ENCODE results near the gene ZNF563. TPM values are rescaled to one million over a fixed set of nuclear protein-coding genes. Genes with fewer than 3 reads are reported as not detected.
A peak's percentile ranks its signal among the peaks of the same experiment; 100 is the strongest.

ZNF563 gene
- total and polyA plus RNA-seq, 10 donors, result 1.6 to 9.6 (median 4.0) TPM

DNA sequence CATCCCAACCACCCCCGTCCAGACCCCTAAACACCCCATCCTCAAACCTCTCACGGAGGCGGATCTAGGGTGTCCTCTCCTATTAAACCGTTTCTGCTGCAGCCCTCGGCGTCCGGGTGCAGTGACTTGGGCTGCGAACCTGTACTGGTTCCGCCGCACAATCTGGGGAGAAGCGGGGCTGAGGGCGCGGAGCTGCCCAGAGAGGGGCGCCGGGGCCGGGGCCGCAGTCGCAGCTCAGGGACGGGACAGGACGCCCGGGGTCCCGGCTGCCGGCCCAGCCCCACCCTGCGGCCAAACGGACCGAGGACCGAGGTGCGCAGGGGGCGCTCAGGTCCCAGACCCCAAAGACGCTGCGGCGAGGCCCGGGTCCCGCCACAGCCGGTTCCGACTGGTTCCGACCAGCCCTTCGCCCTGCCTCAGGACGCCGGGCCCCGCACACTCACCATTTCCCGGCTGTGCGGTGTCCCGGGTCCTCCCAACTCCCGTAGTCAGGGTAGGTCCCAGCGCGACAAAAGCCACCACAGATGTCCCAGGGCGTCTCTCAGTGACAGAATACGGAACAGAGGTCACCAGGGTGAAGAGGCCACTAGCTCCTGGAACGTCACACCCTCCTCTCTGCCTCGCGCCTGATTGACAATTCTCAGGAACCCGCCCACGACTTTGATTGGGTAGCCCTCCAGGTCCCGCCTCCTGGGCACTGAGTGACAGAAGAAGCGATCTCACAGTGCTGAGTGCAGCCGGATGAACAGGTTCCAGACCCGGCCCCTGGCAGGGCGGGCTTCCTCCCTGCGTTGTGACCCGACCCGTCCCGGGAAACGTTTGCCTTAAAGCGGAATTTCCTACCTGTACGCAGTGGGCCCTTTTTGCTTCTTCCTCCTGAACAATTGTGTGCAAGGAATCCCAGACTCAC lies 38.9 kb downstream of the ZNF563 start, which contains the start of gene ZNF44:
TSS of gene ZNF44 (minus strand) at position 635 of the 910 bp plus-strand sequence. CDS start at position 446, 189 bp downstream.
- intact Hi-C loops (cut with DNase I; ENCODE audit: low total_unique reads), result no loop called here
- Histone ChIP-seq H3K36me3 (peaks cover 0 to 4% (median 0%) of the 10 kb centered on the region in 6 donors), H3K27ac (peak within 1 kb of the TSS; percentile 83 to 98 (median 96)), H3K9me3 (no peaks in the 10 kb centered on the region), H3K4me3 (peak within 1 kb of the TSS; percentile 85 to 94 (median 90)), H3K27me3 (replicated peaks in 1 of 7) (no peaks in the 10 kb centered on the region), H3K4me1 (peaks cover 14 to 53% (median 22%) of the 10 kb centered on the region in 6 donors)
- 0 to 2% (median 1%) methylated on average over 30 to 66 of the region's 66 CpGs for WGBS, 5 donors
- DNase-seq, result peak; percentile 98
- peak; percentile 15 to 37 (median 30) for TF ChIP-seq POLR2A (IDR thresholded peaks at IDR 0.05)
- peak; percentile 88 to 94 (median 90) for TF ChIP-seq POLR2AphosphoS5 (IDR thresholded peaks at IDR 0.05)
- TF ChIP-seq CTCF (IDR thresholded peaks at IDR 0.05 in 8 of 11, conservative IDR thresholded peaks at IDR 0.05 in 3 of 11), result peak in 2 of 11 experiments; percentile 12 to 36

DNA sequence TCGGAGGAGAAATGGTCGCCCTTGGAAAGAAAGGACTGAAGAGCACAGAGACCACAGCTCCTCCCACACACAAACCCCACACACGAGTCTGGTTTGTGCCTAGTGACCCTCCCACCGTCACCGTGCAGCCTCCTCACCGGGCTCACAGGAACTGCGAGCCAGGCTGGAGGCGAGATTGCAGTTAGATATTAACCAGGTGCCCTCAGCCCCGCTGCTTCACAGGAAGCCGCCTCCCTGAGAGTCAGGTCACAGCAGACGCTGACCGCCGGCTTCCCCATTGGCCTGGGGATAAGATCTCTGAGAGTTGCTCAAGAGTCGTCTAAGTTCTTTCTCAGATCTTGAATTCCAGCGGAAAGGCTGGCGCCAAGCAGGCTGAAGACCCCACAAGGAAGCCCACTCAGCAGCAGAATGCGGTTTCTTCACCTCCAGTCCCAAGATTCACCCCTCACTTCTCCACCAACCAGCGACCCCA lies 39.6 kb downstream of the ZNF563 start:
- peaks cover 15 to 60% (median 29%) of the 10 kb centered on the region in 6 donors for H3K4me1 ChIP-seq
- no peaks in the 10 kb centered on the region for H3K27me3 ChIP-seq (replicated peaks in 1 of 7)
- H3K36me3 ChIP-seq, result peaks cover 0 to 10% (median 0%) of the 10 kb centered on the region in 6 donors
- 0 to 1% (median 0%) methylated on average over 15 to 18 of the region's 18 CpGs for WGBS, 5 donors
- intact Hi-C loops (cut with DNase I; ENCODE audit: low total_unique reads), result no loop called here
- peak overlapping the region; percentile 85 to 94 (median 90) for H3K4me3 ChIP-seq
- DNase-seq, result peak; percentile 93
- H3K9me3 ChIP-seq, result no peaks in the 10 kb centered on the region
- no peak for TF ChIP-seq CTCF (IDR thresholded peaks at IDR 0.05 in 8 of 11, conservative IDR thresholded peaks at IDR 0.05 in 3 of 11)
- TF ChIP-seq POLR2AphosphoS5 (IDR thresholded peaks at IDR 0.05), result peak; percentile 70 to 78 (median 73)
- no peak for TF ChIP-seq POLR2A (IDR thresholded peaks at IDR 0.05)
- peak overlapping the region; percentile 83 to 98 (median 96) for H3K27ac ChIP-seq

DNA sequence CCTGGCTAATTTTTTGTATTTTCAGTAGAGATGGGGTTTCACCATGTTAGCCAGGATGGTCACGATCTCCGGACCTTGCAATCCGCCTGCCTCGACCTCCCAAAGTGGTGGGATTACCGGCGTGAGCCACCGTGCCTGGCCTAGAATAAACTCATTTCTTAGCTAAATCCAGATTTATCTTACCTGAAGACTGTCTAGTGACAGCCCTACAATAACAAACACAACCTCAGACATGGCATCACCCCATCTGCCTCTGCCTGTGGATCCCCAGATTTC lies 43.7 kb downstream of the ZNF563 start:
- no peaks in the 10 kb centered on the region for H3K27me3 ChIP-seq (replicated peaks in 1 of 7)
- peaks cover 0 to 22% (median 2%) of the 10 kb centered on the region in 8 donors for H3K9me3 ChIP-seq
- H3K27ac ChIP-seq, result peak overlapping the region in 4 of 8 donors; percentile 38 to 56 (median 48)
- H3K36me3 ChIP-seq, result peaks cover 0 to 49% (median 3%) of the 10 kb centered on the region in 6 donors
- DNase-seq, result no peak
- intact Hi-C loops (cut with DNase I; ENCODE audit: low total_unique reads), result no loop called here
- H3K4me1 ChIP-seq, result peaks cover 16 to 65% (median 27%) of the 10 kb centered on the region in 6 donors
- no peak overlapping the region for H3K4me3 ChIP-seq
- no peak for TF ChIP-seq CTCF (IDR thresholded peaks at IDR 0.05 in 8 of 11, conservative IDR thresholded peaks at IDR 0.05 in 3 of 11)
- TF ChIP-seq POLR2AphosphoS5 (IDR thresholded peaks at IDR 0.05), result no peak
- no peak for TF ChIP-seq POLR2A (IDR thresholded peaks at IDR 0.05)
- WGBS, 5 donors, result 91 to 99% (median 96%) methylated on average over 7 of the region's 7 CpGs

All from spleen (tissue), 11 donors.